GM12874 (cell line): Measurements from ENCODE around the gene CCDC71.

Experiments used
- CTCF ChIP-seq: IDR thresholded peaks from 2 replicates; pipeline ENCODE4 v1.5.1; 2011; ENCODE audit warnings: low read depth, mild to moderate bottlenecking, control low read depth, low read length, moderate library complexity; ENCODE audit not compliant: insufficient read depth

The CCDC71 gene

GRCh38 chr3:49165771-49166751, at the start of gene CCDC71:
Gene CCDC71 (minus strand): TSS chr3:49166331. CDS start chr3:49164208, 2,123 bp downstream.
- TF ChIP-seq CTCF: no peak

GRCh38 chr3:49213998-49214397, 47.9 kb upstream of the CCDC71 start:
- no peak for TF ChIP-seq CTCF

GRCh38 chr3:49213541-49213943, 47.4 kb upstream of the CCDC71 start:
- TF ChIP-seq CTCF: no peak

GRCh38 chr3:49199900-49200281, 33.8 kb upstream of the CCDC71 start:
- no peak for TF ChIP-seq CTCF

GRCh38 chr3:49199239-49199899, 33.2 kb upstream of the CCDC71 start:
- no peak for TF ChIP-seq CTCF

GRCh38 chr3:49198611-49199230, 32.6 kb upstream of the CCDC71 start:
- TF ChIP-seq CTCF: no peak

GRCh38 chr3:49198161-49198560, 32.0 kb upstream of the CCDC71 start:
- no peak for TF ChIP-seq CTCF
